Neutrophil (primary cell): ENCODE data around the gene DLGAP4.

Experiments
- H3K27ac ChIP-seq: fragments of 200-600 bp; sonication (generic); 2 replicates; pipeline ENCODE4 v1.5.1; 2016; ENCODE audit warnings: mild to moderate bottlenecking, moderate library complexity
- H3K27me3 ChIP-seq: fragments of 200-600 bp; sonication (generic); 2 replicates; pipeline ENCODE4 v1.6.0; 2016; ENCODE audit warnings: mild to moderate bottlenecking
- H3K36me3 ChIP-seq: fragments of 200-600 bp; sonication (generic); 2 replicates; pipeline ENCODE4 v1.5.1; 2017
- H3K4me1 ChIP-seq, 2 experiments: fragments of 200-600 bp in 1 of 2; sonication (generic) in 1 of 2; 1 replicate in 1 of 2; 2 replicates in 1 of 2; pipeline versions ENCODE4 v1.5.1 to v1.6.1; 2013 to 2016; ENCODE audit warnings: low read depth in 1 of 2, low read length in 1 of 2, mild to moderate bottlenecking in 1 of 2, moderate library complexity in 1 of 2; ENCODE audit not compliant: control insufficient read depth in 1 of 2, insufficient read depth in 1 of 2
- H3K4me3 ChIP-seq, 2 experiments: fragments of 200-600 bp in 1 of 2; sonication (generic) in 1 of 2; 1 replicate in 1 of 2; 2 replicates in 1 of 2; pipeline ENCODE4 v1.5.1; 2013 to 2016; ENCODE audit warnings: low read depth in 1 of 2, low read length in 1 of 2, mild to moderate bottlenecking in 1 of 2, moderate library complexity in 1 of 2
- H3K9me3 ChIP-seq: fragments of 200-600 bp; sonication (generic); 2 replicates; pipeline ENCODE4 v1.5.1; 2016
- CTCF ChIP-seq: fragments of 200-600 bp; sonication (generic); IDR thresholded peaks from 2 replicates; pipeline ENCODE4 v1.5.1; 2016; ENCODE audit warnings: antibody characterized with exemption

Gene DLGAP4

GRCh38 chr20:36538026-36538722, 232.0 kb downstream of the DLGAP4 start:
- Histone ChIP-seq H3K36me3 (no peaks in the 10 kb centered on the region), H3K4me3 (no peak overlapping the region), H3K27me3 (peaks cover 19% of the 10 kb centered on the region), H3K27ac (no peak overlapping the region), H3K4me1 (peaks cover 5 to 10% of the 10 kb centered on the region in 2 experiments), H3K9me3 (no peaks in the 10 kb centered on the region)
- TF ChIP-seq CTCF = no peak

GRCh38 chr20:36540551-36541211, 234.5 kb downstream of the DLGAP4 start:
- Histone ChIP-seq H3K27me3 (peaks cover 19% of the 10 kb centered on the region), H3K27ac (no peak overlapping the region), H3K36me3 (no peaks in the 10 kb centered on the region), H3K4me3 (peak overlapping the region in 1 of 2 experiments; percentile 66), H3K4me1 (peaks cover 5 to 10% of the 10 kb centered on the region in 2 experiments), H3K9me3 (no peaks in the 10 kb centered on the region)
- no peak for TF ChIP-seq CTCF

- Histone ChIP-seq H3K9me3 (no peaks in the 10 kb centered on the region), H3K27me3 (peaks cover 19% of the 10 kb centered on the region), H3K36me3 (no peaks in the 10 kb centered on the region), H3K4me1 (peaks cover 5 to 10% of the 10 kb centered on the region in 2 experiments), H3K4me3 (peak within 1 kb of the TSS; percentile 37 to 66), H3K27ac (no peak within 1 kb of the TSS)
- no peak for TF ChIP-seq CTCF
Observed at GRCh38 chr20:36541227-36541767, 235.2 kb downstream of the DLGAP4 start, which contains the start of gene MYL9. MYL9 (plus strand) TSS chr20:36541519; CDS start chr20:36544885, 3,366 bp downstream.

- H3K9me3 ChIP-seq = no peaks in the 10 kb centered on the region
- H3K27me3 ChIP-seq = peaks cover 19% of the 10 kb centered on the region
- no peak for TF ChIP-seq CTCF
- H3K27ac ChIP-seq = no peak overlapping the region
- H3K4me1 ChIP-seq = peaks cover 5 to 10% of the 10 kb centered on the region in 2 experiments
- H3K4me3 ChIP-seq = peak overlapping the region; percentile 37 to 66
- no peaks in the 10 kb centered on the region for H3K36me3 ChIP-seq
Observed at GRCh38 chr20:36541768-36542488, 235.8 kb downstream of the DLGAP4 start.

GRCh38 chr20:36542516-36543183, 236.5 kb downstream of the DLGAP4 start:
- no peak overlapping the region for H3K27ac ChIP-seq
- peaks cover 19% of the 10 kb centered on the region for H3K27me3 ChIP-seq
- no peaks in the 10 kb centered on the region for H3K36me3 ChIP-seq
- no peak for TF ChIP-seq CTCF
- H3K4me1 ChIP-seq = peaks cover 5 to 10% of the 10 kb centered on the region in 2 experiments
- no peak overlapping the region for H3K4me3 ChIP-seq
- H3K9me3 ChIP-seq = no peaks in the 10 kb centered on the region
